ENCODE measurements around the gene CCNY. TPM values are rescaled to one million over a fixed set of nuclear protein-coding genes. Genes with fewer than 3 reads are reported as not detected.

Gene CCNY
- total RNA-seq, 1 experiment from 2014 or later: 59.1 TPM

DNA sequence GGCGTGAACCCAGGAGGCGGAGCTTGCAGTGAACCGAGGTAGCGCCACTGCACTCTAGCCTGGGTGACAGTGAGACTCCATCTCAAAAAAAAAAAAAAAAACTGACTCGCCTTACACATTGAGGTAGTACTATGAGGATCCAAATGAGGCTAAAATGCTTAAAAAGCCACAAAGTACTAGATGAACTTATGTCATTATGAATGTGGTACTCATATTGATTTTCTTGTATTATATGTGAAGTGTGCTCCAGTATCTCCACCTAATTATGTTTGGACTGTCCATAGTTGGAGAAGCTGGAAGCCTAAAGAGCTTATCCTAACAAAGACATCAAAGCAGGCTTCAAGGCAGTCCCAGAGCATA, 9.1 kb downstream of the CCNY start:
- H3K4me1 Mint-ChIP-seq (ENCODE audit: low read depth, unreplicated experiment): peaks cover 21% of the 10 kb centered on the region

DNA sequence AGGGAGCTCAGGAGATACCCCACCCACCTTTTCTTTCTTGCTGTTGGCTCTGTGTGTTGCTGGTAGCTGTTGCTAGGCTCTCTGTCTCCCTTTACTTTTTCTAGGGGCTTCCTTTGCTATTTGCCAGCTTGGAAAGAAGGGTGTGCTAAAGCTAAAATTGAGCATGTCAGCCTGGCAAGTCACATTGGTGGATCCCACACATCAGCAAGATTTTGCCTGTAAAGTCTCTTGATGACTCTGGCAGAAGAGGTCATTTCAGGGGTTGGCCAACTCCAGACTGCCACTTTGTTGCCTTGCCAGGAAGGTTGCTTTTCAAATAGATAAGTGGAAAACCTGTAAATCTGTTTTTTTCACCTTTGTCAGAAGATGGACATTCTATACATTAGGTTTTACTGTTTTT, 9.9 kb downstream of the CCNY start:
- no peak overlapping the region for H3K4me3 Mint-ChIP-seq (ENCODE audit: low read depth, unreplicated experiment)
- no peaks in the 10 kb centered on the region for H3K27me3 Mint-ChIP-seq (ENCODE audit: unreplicated experiment)
- CTCF ChIA-PET: no interaction called here
- TF ChIP-seq, protein P1, sequence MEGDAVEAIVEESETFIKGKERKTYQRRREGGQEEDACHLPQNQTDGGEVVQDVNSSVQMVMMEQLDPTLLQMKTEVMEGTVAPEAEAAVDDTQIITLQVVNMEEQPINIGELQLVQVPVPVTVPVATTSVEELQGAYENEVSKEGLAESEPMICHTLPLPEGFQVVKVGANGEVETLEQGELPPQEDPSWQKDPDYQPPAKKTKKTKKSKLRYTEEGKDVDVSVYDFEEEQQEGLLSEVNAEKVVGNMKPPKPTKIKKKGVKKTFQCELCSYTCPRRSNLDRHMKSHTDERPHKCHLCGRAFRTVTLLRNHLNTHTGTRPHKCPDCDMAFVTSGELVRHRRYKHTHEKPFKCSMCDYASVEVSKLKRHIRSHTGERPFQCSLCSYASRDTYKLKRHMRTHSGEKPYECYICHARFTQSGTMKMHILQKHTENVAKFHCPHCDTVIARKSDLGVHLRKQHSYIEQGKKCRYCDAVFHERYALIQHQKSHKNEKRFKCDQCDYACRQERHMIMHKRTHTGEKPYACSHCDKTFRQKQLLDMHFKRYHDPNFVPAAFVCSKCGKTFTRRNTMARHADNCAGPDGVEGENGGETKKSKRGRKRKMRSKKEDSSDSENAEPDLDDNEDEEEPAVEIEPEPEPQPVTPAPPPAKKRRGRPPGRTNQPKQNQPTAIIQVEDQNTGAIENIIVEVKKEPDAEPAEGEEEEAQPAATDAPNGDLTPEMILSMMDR (IDR thresholded peaks at IDR 0.05; ENCODE audit: unreplicated experiment): no peak
- H3K4me1 Mint-ChIP-seq (ENCODE audit: low read depth, unreplicated experiment): peaks cover 13% of the 10 kb centered on the region
- intact Hi-C loops (cut with micrococcal nuclease; ENCODE audit: unreplicated experiment): no loop called here
- no peak overlapping the region for H3K27ac Mint-ChIP-seq (ENCODE audit: unreplicated experiment)
- no peaks in the 10 kb centered on the region for H3K9me3 Mint-ChIP-seq (ENCODE audit: low read depth, unreplicated experiment)
- no peaks in the 10 kb centered on the region for H3K36me3 Mint-ChIP-seq (ENCODE audit: insufficient read depth, unreplicated experiment)
- DNase-seq: no peak
- no TSS peak for BruUV-seq (replicated peaks)

More for the DNA sequence above, 9.1 kb downstream of the CCNY start:
- Mint-ChIP-seq H3K4me3 (ENCODE audit: low read depth, unreplicated experiment) (no peak overlapping the region), H3K27me3 (ENCODE audit: unreplicated experiment) (no peaks in the 10 kb centered on the region), H3K27ac (ENCODE audit: unreplicated experiment) (no peak overlapping the region), H3K9me3 (ENCODE audit: low read depth, unreplicated experiment) (no peaks in the 10 kb centered on the region), H3K36me3 (ENCODE audit: insufficient read depth, unreplicated experiment) (no peaks in the 10 kb centered on the region)
- CTCF ChIA-PET: no interaction called here
- TF ChIP-seq, protein P1 (IDR thresholded peaks at IDR 0.05; ENCODE audit: unreplicated experiment): no peak
- intact Hi-C loops (cut with micrococcal nuclease; ENCODE audit: unreplicated experiment): no loop called here
- DNase-seq: no peak
- no TSS peak for BruUV-seq (replicated peaks)

DNA sequence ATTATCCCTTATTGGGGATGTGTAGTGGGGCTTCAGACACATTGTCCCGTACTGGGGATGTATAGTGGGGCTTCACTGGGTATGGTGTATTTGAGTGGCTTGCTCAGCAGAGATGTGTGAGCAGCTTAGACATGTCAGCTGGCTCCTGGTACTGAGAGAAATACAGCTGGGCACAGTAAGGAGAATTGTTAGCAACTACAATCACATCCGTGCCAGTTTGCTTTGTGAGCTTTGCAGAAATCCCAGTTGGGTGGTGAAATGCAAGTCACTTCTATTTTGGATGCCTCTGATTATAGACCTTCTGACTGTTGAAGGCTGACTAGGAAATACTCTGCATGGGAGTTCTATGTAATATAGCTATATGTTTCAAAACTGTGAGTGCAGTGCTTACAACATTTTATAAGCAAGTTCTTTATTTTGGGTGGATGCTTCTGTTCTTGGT, 10.8 kb downstream of the CCNY start:
- CTCF ChIA-PET: interaction anchor here (0.6 to 0.7 kb wide), 2 partner anchors 13 to 363 kb away, joined by 3 read pairs; no protein-coding TSS in a partner anchor
- intact Hi-C loops (cut with micrococcal nuclease; ENCODE audit: unreplicated experiment): no loop called here
- no peak for DNase-seq
- Mint-ChIP-seq H3K4me1 (ENCODE audit: low read depth, unreplicated experiment) (peaks cover 6% of the 10 kb centered on the region), H3K9me3 (ENCODE audit: low read depth, unreplicated experiment) (no peaks in the 10 kb centered on the region), H3K27me3 (ENCODE audit: unreplicated experiment) (no peaks in the 10 kb centered on the region), H3K36me3 (ENCODE audit: insufficient read depth, unreplicated experiment) (no peaks in the 10 kb centered on the region), H3K27ac (ENCODE audit: unreplicated experiment) (no peak overlapping the region), H3K4me3 (ENCODE audit: low read depth, unreplicated experiment) (no peak overlapping the region)
- TF ChIP-seq, protein P1 (IDR thresholded peaks at IDR 0.05; ENCODE audit: unreplicated experiment): no peak
- BruUV-seq (replicated peaks): no TSS peak

DNA sequence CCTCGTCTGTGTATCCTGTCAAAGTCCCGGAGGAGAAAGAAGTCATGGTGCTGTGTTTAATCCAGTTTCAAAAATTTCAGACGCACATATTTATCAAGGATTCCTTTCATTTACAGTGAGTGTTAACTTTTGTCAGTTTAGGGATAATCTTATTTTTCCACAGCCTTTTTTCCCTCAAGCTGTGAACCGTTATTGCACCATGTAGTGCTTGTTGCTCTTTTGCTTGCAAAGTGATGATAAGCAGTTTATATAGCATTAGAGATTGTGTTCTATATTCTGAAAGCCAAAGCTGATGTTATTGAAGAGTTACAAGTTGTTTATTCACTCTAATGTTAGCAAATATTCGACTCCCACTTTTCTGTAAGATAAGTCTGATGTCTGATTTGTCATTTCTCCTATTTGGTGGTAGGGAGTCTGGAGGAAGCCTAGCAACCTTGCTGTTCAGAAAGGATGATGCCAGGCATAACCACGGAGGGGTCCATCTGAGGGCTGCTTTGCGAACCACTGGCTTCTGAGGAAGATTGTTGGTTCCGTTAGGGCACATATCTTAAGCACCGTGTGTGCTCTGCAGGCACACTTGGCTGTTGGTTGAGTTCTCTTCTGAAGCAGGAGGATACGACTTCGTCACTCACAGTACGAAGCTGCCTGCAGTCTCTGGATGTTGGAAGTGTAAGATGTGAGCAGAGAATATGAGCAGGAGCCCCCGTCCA, 11.7 kb downstream of the CCNY start:
- no peak for DNase-seq
- intact Hi-C loops (cut with micrococcal nuclease; ENCODE audit: unreplicated experiment): no loop called here
- H3K27ac Mint-ChIP-seq (ENCODE audit: unreplicated experiment): no peak overlapping the region
- CTCF ChIA-PET: interaction anchor here (0.6 to 0.7 kb wide), 2 partner anchors 12 to 362 kb away, joined by 3 read pairs; no protein-coding TSS in a partner anchor
- H3K36me3 Mint-ChIP-seq (ENCODE audit: insufficient read depth, unreplicated experiment): no peaks in the 10 kb centered on the region
- BruUV-seq (replicated peaks): no TSS peak
- TF ChIP-seq, protein P1 (IDR thresholded peaks at IDR 0.05; ENCODE audit: unreplicated experiment): no peak
- H3K27me3 Mint-ChIP-seq (ENCODE audit: unreplicated experiment): no peaks in the 10 kb centered on the region
- H3K4me3 Mint-ChIP-seq (ENCODE audit: low read depth, unreplicated experiment): no peak overlapping the region
- peaks cover 8% of the 10 kb centered on the region for H3K4me1 Mint-ChIP-seq (ENCODE audit: low read depth, unreplicated experiment)
- no peaks in the 10 kb centered on the region for H3K9me3 Mint-ChIP-seq (ENCODE audit: low read depth, unreplicated experiment)

Measured in Calu3 (cell line).